ENCODE measurements around the gene ISL1. TPM values are rescaled to one million over a fixed set of nuclear protein-coding genes. Genes with fewer than 3 reads are reported as not detected.

Gene ISL1
- total and polyA plus RNA-seq, 2 donors (not counting 1 experiment from before 2014, with no cell fraction given): not detected

GRCh38 chr5:51386916-51387883 lies 4.0 kb downstream of the ISL1 start:
- intact Hi-C loops (cut with micrococcal nuclease): no loop called here
- peaks cover 67% of the 10 kb centered on the region for H3K27me3 Mint-ChIP-seq
- no peak for ATAC-seq (ENCODE audit: low read depth)
- no peak overlapping the region for H3K9ac ChIP-seq (ENCODE audit: low read length)
- H3K4me1 Mint-ChIP-seq: no peaks in the 10 kb centered on the region
- no peak for DNase-seq
- no peak overlapping the region for H2AFZ ChIP-seq (ENCODE audit: insufficient read depth, low read depth, low read length, poor library complexity, severe bottlenecking)
- no peak overlapping the region for H3K4me3 ChIP-seq (ENCODE audit: control extremely low read depth in 1 of 5, extremely low read depth in 1 of 5, insufficient read depth in 1 of 5, low read depth in 2 of 5, low read length in 4 of 5)
- no peaks in the 10 kb centered on the region for H4K20me1 ChIP-seq (ENCODE audit: control insufficient read depth, insufficient read depth, low read length, poor library complexity, severe bottlenecking)
- WGBS (ENCODE audit: insufficient coverage): 9% methylated on average over 32 of the region's 38 CpGs
- no peaks in the 10 kb centered on the region for H3K79me2 ChIP-seq (ENCODE audit: control insufficient read depth, insufficient read depth, low read length)
- H3K27me3 ChIP-seq (replicated peaks in 1 of 4; ENCODE audit: control extremely low read depth in 1 of 4, control insufficient read depth in 3 of 4, insufficient read depth in 4 of 4, low read length in 3 of 4): peaks cover 0 to 62% (median 35%) of the 10 kb centered on the region in 4 experiments
- H3K27ac ChIP-seq (ENCODE audit: low read length in 2 of 2): no peak overlapping the region
- no peak overlapping the region for H3K4me2 ChIP-seq (replicated peaks; ENCODE audit: low read depth, low read length, poor library complexity, severe bottlenecking)
- no peak overlapping the region for H3K4me3 Mint-ChIP-seq
- no peaks in the 10 kb centered on the region for H3K4me1 ChIP-seq (ENCODE audit: control insufficient read depth in 2 of 2, insufficient read depth in 2 of 2, low read length in 2 of 2)
- H3K9me3 Mint-ChIP-seq (ENCODE audit: insufficient read depth): no peaks in the 10 kb centered on the region
- H3K36me3 ChIP-seq (replicated peaks in 1 of 2; ENCODE audit: control extremely low read depth in 1 of 2, control insufficient read depth in 1 of 2, extremely low read depth in 1 of 2, insufficient read depth in 2 of 2, low read length in 1 of 2): no peaks in the 10 kb centered on the region
- TF ChIP-seq EZH2 (IDR thresholded peaks at IDR 0.05; ENCODE audit: borderline replicate concordance, insufficient read depth, low read depth, low read length, poor library complexity, severe bottlenecking) (no peak), CTCF (IDR thresholded peaks at IDR 0.05) (no peak)
- no peak overlapping the region for H3K27ac Mint-ChIP-seq
- peaks cover 0 to 25% (median 0%) of the 10 kb centered on the region in 3 donors for H3K9me3 ChIP-seq (ENCODE audit: control extremely low read depth in 1 of 3, control insufficient read depth in 2 of 3, insufficient read depth in 1 of 3, low read length in 2 of 3)
- ChIA-PET POLR2A (no interaction called here), CTCF (no interaction called here)

GRCh38 chr5:51387884-51388275 lies 4.6 kb downstream of the ISL1 start:
- Histone ChIP-seq H3K9me3 (ENCODE audit: control extremely low read depth in 1 of 3, control insufficient read depth in 2 of 3, insufficient read depth in 1 of 3, low read length in 2 of 3) (peaks cover 0 to 22% (median 0%) of the 10 kb centered on the region in 3 donors), H4K20me1 (ENCODE audit: control insufficient read depth, insufficient read depth, low read length, poor library complexity, severe bottlenecking) (no peaks in the 10 kb centered on the region), H3K4me1 (ENCODE audit: control insufficient read depth in 2 of 2, insufficient read depth in 2 of 2, low read length in 2 of 2) (no peaks in the 10 kb centered on the region), H3K9ac (ENCODE audit: low read length) (no peak overlapping the region), H3K27me3 (replicated peaks in 1 of 4; ENCODE audit: control extremely low read depth in 1 of 4, control insufficient read depth in 3 of 4, insufficient read depth in 4 of 4, low read length in 3 of 4) (peaks cover 0 to 56% (median 31%) of the 10 kb centered on the region in 4 experiments), H3K4me2 (replicated peaks; ENCODE audit: low read depth, low read length, poor library complexity, severe bottlenecking) (no peak overlapping the region), H3K4me3 (ENCODE audit: control extremely low read depth in 1 of 5, extremely low read depth in 1 of 5, insufficient read depth in 1 of 5, low read depth in 2 of 5, low read length in 4 of 5) (no peak overlapping the region), H3K79me2 (ENCODE audit: control insufficient read depth, insufficient read depth, low read length) (no peaks in the 10 kb centered on the region), H3K36me3 (replicated peaks in 1 of 2; ENCODE audit: control extremely low read depth in 1 of 2, control insufficient read depth in 1 of 2, extremely low read depth in 1 of 2, insufficient read depth in 2 of 2, low read length in 1 of 2) (no peaks in the 10 kb centered on the region), H2AFZ (ENCODE audit: insufficient read depth, low read depth, low read length, poor library complexity, severe bottlenecking) (no peak overlapping the region), H3K27ac (ENCODE audit: low read length in 2 of 2) (no peak overlapping the region)
- Mint-ChIP-seq H3K4me3 (no peak overlapping the region), H3K9me3 (ENCODE audit: insufficient read depth) (no peaks in the 10 kb centered on the region), H3K27ac (no peak overlapping the region), H3K4me1 (no peaks in the 10 kb centered on the region), H3K27me3 (peaks cover 65% of the 10 kb centered on the region)
- no peak for ATAC-seq (ENCODE audit: low read depth)
- TF ChIP-seq EZH2 (IDR thresholded peaks at IDR 0.05; ENCODE audit: borderline replicate concordance, insufficient read depth, low read depth, low read length, poor library complexity, severe bottlenecking) (no peak), CTCF (IDR thresholded peaks at IDR 0.05) (no peak)
- ChIA-PET POLR2A (no interaction called here), CTCF (no interaction called here)
- WGBS (ENCODE audit: insufficient coverage): 20% methylated on average over 6 of the region's 10 CpGs
- intact Hi-C loops (cut with micrococcal nuclease): no loop called here
- DNase-seq: no peak
